Measurements from ENCODE around the gene TSPAN10. TPM values are rescaled to one million over a fixed set of nuclear protein-coding genes. Genes with fewer than 3 reads are reported as not detected.

Gene TSPAN10
- total RNA-seq, 1 donor from 2014 or later: 1.1 TPM

DNA sequence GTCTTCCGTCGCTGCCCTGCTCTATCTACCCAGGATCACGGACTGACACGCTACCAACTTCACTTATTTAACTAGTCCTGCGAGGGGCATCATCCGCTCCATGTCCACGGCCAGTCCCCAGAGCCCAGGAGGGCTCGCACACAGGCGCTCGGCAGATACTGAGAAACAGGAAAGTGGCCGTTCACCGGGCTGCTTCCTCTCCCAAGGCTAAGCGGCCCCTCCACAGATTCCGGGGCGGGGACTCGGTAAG lies 29.0 kb downstream of the TSPAN10 start:
- no peaks in the 10 kb centered on the region for H3K27me3 ChIP-seq (ENCODE audit: low read depth)
- intact Hi-C loops (cut with DNase I): no loop called here
- H3K9me3 ChIP-seq: no peaks in the 10 kb centered on the region
- peaks cover 29% of the 10 kb centered on the region for H3K36me3 ChIP-seq
- no peak for ATAC-seq
- peaks cover 31% of the 10 kb centered on the region for H3K4me1 ChIP-seq
- no peak for DNase-seq
- peak overlapping the region; percentile 100 for H3K4me3 ChIP-seq
- peak overlapping the region; percentile 93 for H3K27ac ChIP-seq
- TF ChIP-seq, protein P1, sequence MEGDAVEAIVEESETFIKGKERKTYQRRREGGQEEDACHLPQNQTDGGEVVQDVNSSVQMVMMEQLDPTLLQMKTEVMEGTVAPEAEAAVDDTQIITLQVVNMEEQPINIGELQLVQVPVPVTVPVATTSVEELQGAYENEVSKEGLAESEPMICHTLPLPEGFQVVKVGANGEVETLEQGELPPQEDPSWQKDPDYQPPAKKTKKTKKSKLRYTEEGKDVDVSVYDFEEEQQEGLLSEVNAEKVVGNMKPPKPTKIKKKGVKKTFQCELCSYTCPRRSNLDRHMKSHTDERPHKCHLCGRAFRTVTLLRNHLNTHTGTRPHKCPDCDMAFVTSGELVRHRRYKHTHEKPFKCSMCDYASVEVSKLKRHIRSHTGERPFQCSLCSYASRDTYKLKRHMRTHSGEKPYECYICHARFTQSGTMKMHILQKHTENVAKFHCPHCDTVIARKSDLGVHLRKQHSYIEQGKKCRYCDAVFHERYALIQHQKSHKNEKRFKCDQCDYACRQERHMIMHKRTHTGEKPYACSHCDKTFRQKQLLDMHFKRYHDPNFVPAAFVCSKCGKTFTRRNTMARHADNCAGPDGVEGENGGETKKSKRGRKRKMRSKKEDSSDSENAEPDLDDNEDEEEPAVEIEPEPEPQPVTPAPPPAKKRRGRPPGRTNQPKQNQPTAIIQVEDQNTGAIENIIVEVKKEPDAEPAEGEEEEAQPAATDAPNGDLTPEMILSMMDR (IDR thresholded peaks at IDR 0.05): no peak

- DNase-seq: peak; percentile 98
- H3K27me3 ChIP-seq (ENCODE audit: low read depth): no peaks in the 10 kb centered on the region
- H3K4me3 ChIP-seq: peak within 1 kb of the TSS; percentile 100
- no peaks in the 10 kb centered on the region for H3K9me3 ChIP-seq
- TF ChIP-seq, protein P1 (IDR thresholded peaks at IDR 0.05): no peak
- peaks cover 34% of the 10 kb centered on the region for H3K36me3 ChIP-seq
- peak within 1 kb of the TSS; percentile 93 for H3K27ac ChIP-seq
- peaks cover 31% of the 10 kb centered on the region for H3K4me1 ChIP-seq
- intact Hi-C loops (cut with DNase I): no loop called here
- ATAC-seq: peak; percentile 98 to 99
These were observed 29.6 kb downstream of the TSPAN10 start, which contains the start of the genes CCDC137 and OXLD1 for GRCh38 chr17:81666342-81667191. TSS of gene CCDC137 (plus strand) at chr17:81666737. CDS start at chr17:81666767, 30 bp downstream. TSS of gene OXLD1 (minus strand) at chr17:81666605. CDS start at chr17:81666577, 28 bp downstream.

DNA sequence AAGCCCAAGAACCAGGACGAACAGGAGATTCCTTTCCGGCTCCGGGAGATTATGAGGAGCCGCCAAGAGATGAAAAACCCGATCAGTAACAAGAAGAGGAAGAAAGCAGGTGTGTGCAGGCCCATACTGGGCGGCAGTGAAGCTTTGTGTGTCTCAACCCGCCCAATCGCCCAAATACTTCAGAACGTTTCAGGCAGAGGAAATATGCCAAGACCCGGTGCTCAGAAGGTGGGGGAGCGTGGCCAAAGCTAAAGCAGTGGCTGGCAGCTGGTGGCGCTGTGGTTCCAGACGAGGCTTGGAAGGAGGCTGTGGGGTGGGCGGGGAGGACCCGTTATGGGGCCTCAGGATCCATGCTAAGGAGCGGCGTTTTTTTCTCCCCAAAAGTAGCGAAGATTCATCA lies 30.8 kb downstream of the TSPAN10 start:
- H3K4me3 ChIP-seq: peak overlapping the region; percentile 100
- H3K27ac ChIP-seq: no peak overlapping the region
- no peak for ATAC-seq
- intact Hi-C loops (cut with DNase I): no loop called here
- H3K4me1 ChIP-seq: peaks cover 31% of the 10 kb centered on the region
- no peaks in the 10 kb centered on the region for H3K9me3 ChIP-seq
- H3K36me3 ChIP-seq: peaks cover 46% of the 10 kb centered on the region
- H3K27me3 ChIP-seq (ENCODE audit: low read depth): no peaks in the 10 kb centered on the region
- TF ChIP-seq, protein P1 (IDR thresholded peaks at IDR 0.05): no peak
- no peak for DNase-seq

DNA sequence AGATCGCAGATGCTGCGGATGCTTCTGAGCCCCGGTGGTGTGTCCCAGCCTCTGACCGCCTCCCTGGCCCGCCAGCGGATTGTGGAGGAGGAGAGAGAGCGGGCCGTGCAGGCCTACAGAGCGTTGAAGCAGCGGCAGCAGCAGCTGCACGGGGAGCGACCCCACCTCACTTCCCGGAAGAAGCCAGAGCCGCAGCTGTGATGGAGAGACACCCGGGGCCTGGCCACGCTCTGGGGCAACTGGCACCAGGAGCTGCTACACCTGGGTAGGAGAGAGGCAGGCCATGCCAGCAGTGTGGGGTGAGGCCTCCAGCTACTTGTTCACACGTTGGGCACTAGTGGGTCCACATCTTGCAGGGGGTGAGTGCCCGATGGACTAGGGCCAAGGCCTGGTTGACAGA lies 35.5 kb downstream of the TSPAN10 start:
- H3K4me1 ChIP-seq: peaks cover 9% of the 10 kb centered on the region
- TF ChIP-seq, protein P1 (IDR thresholded peaks at IDR 0.05): no peak
- DNase-seq: no peak
- no peaks in the 10 kb centered on the region for H3K9me3 ChIP-seq
- ATAC-seq: no peak
- no peak overlapping the region for H3K4me3 ChIP-seq
- peaks cover 51% of the 10 kb centered on the region for H3K36me3 ChIP-seq
- H3K27ac ChIP-seq: no peak overlapping the region
- intact Hi-C loops (cut with DNase I): no loop called here
- H3K27me3 ChIP-seq (ENCODE audit: low read depth): no peaks in the 10 kb centered on the region

GRCh38 chr17:81672954-81673353 lies 36.0 kb downstream of the TSPAN10 start:
- TF ChIP-seq, protein P1 (IDR thresholded peaks at IDR 0.05): no peak
- intact Hi-C loops (cut with DNase I): no loop called here
- Histone ChIP-seq H3K4me3 (no peak overlapping the region), H3K4me1 (peaks cover 5% of the 10 kb centered on the region), H3K27ac (no peak overlapping the region), H3K36me3 (peaks cover 51% of the 10 kb centered on the region), H3K27me3 (ENCODE audit: low read depth) (no peaks in the 10 kb centered on the region), H3K9me3 (no peaks in the 10 kb centered on the region)
- ATAC-seq: peak in 1 of 2 donors; percentile 11
- no peak for DNase-seq
